ENCODE data around the gene ANKRD12.

GRCh38 chr18:9139400-9140039 lies 2.9 kb downstream of the ANKRD12 start:
- TF ChIP-seq CTCF (IDR thresholded peaks at IDR 0.05) = no peak
- TF ChIP-seq POLR2A (IDR thresholded peaks at IDR 0.05) = no peak
